Measurements from ENCODE around the gene PON2. TPM values are rescaled to one million over a fixed set of nuclear protein-coding genes. Genes with fewer than 3 reads are reported as not detected.

PON2 gene
- total RNA-seq, 1 experiment from 2014 or later: 21.4 TPM

DNA sequence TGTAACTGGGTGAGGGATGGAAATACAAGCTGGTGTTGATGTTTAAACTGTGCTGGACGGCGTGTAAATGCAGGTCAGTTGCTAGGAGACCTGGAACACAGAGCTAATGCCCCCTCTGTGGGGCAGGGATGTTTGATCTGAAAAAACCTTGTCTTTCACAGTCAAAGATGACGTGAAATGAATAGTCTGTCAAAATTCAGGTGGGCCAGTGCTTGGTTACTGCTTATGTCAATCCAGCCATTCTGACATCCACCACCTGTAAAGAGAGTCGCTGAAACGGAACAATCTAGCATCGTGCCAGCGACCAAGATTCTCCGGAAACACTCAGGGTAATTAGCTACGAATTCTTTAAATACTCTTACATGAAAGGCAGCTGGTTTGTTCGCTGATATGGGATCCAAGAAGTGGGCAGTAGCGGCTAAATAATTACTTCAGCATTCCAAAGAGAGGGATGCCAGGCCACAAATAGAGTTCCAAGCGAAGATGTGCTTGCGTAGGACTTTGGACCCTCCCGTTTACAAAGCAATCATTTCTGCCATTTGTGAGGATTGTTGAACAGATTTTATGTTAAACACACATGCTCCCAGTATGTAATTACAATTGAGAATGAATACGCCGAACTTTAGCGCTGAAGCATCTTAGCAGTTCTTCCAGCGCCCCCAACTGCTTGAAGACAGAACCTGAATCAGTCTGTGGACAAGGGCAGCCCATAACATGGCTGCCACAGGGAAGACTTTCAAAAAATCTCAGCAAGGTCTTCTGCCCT, 43.6 kb upstream of the PON2 start:
- Mint-ChIP-seq H3K4me1 (peaks cover 7% of the 10 kb centered on the region), H3K36me3 (0 out of 2 replicates have a peak, but pooled peaks cover 6% of the 10 kb centered on the region), H3K9me3 (peaks cover 11% of the 10 kb centered on the region), H3K27ac (no peak overlapping the region), H3K4me3 (no peak overlapping the region), H3K27me3 (ENCODE audit: low read depth) (no peaks in the 10 kb centered on the region)
- ChIA-PET POLR2A (no interaction called here), CTCF (interaction anchor here (1.0 to 3.2 kb wide), 10 partner anchors 50 to 1029 kb away, joined by 3 to 16 read pairs (median 6); partner anchors contain the start of genes PON1 and PON3)
- TF ChIP-seq, protein P1, sequence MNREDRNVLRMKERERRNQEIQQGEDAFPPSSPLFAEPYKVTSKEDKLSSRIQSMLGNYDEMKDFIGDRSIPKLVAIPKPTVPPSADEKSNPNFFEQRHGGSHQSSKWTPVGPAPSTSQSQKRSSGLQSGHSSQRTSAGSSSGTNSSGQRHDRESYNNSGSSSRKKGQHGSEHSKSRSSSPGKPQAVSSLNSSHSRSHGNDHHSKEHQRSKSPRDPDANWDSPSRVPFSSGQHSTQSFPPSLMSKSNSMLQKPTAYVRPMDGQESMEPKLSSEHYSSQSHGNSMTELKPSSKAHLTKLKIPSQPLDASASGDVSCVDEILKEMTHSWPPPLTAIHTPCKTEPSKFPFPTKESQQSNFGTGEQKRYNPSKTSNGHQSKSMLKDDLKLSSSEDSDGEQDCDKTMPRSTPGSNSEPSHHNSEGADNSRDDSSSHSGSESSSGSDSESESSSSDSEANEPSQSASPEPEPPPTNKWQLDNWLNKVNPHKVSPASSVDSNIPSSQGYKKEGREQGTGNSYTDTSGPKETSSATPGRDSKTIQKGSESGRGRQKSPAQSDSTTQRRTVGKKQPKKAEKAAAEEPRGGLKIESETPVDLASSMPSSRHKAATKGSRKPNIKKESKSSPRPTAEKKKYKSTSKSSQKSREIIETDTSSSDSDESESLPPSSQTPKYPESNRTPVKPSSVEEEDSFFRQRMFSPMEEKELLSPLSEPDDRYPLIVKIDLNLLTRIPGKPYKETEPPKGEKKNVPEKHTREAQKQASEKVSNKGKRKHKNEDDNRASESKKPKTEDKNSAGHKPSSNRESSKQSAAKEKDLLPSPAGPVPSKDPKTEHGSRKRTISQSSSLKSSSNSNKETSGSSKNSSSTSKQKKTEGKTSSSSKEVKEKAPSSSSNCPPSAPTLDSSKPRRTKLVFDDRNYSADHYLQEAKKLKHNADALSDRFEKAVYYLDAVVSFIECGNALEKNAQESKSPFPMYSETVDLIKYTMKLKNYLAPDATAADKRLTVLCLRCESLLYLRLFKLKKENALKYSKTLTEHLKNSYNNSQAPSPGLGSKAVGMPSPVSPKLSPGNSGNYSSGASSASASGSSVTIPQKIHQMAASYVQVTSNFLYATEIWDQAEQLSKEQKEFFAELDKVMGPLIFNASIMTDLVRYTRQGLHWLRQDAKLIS (CRISPR knock-in tag; IDR thresholded peaks at IDR 0.05; ENCODE audit: borderline replicate concordance): no peak
- TF ChIP-seq, protein P2, sequence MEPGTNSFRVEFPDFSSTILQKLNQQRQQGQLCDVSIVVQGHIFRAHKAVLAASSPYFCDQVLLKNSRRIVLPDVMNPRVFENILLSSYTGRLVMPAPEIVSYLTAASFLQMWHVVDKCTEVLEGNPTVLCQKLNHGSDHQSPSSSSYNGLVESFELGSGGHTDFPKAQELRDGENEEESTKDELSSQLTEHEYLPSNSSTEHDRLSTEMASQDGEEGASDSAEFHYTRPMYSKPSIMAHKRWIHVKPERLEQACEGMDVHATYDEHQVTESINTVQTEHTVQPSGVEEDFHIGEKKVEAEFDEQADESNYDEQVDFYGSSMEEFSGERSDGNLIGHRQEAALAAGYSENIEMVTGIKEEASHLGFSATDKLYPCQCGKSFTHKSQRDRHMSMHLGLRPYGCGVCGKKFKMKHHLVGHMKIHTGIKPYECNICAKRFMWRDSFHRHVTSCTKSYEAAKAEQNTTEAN (CRISPR knock-in tag; IDR thresholded peaks at IDR 0.05): no peak
- TF ChIP-seq, protein P3, sequence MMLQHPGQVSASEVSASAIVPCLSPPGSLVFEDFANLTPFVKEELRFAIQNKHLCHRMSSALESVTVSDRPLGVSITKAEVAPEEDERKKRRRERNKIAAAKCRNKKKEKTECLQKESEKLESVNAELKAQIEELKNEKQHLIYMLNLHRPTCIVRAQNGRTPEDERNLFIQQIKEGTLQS (CRISPR knock-in tag; conservative IDR thresholded peaks at IDR 0.05): no peak
- TF ChIP-seq, protein P4, sequence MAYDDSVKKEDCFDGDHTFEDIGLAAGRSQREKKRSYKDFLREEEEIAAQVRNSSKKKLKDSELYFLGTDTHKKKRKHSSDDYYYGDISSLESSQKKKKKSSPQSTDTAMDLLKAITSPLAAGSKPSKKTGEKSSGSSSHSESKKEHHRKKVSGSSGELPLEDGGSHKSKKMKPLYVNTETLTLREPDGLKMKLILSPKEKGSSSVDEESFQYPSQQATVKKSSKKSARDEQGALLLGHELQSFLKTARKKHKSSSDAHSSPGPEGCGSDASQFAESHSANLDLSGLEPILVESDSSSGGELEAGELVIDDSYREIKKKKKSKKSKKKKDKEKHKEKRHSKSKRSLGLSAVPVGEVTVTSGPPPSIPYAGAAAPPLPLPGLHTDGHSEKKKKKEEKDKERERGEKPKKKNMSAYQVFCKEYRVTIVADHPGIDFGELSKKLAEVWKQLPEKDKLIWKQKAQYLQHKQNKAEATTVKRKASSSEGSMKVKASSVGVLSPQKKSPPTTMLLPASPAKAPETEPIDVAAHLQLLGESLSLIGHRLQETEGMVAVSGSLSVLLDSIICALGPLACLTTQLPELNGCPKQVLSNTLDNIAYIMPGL (CRISPR knock-in tag; IDR thresholded peaks at IDR 0.05): no peak
- TF ChIP-seq, protein P5, sequence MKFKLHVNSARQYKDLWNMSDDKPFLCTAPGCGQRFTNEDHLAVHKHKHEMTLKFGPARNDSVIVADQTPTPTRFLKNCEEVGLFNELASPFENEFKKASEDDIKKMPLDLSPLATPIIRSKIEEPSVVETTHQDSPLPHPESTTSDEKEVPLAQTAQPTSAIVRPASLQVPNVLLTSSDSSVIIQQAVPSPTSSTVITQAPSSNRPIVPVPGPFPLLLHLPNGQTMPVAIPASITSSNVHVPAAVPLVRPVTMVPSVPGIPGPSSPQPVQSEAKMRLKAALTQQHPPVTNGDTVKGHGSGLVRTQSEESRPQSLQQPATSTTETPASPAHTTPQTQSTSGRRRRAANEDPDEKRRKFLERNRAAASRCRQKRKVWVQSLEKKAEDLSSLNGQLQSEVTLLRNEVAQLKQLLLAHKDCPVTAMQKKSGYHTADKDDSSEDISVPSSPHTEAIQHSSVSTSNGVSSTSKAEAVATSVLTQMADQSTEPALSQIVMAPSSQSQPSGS (CRISPR knock-in tag; IDR thresholded peaks at IDR 0.05; ENCODE audit: borderline replicate concordance, low read depth): no peak
- TF ChIP-seq, protein P6, sequence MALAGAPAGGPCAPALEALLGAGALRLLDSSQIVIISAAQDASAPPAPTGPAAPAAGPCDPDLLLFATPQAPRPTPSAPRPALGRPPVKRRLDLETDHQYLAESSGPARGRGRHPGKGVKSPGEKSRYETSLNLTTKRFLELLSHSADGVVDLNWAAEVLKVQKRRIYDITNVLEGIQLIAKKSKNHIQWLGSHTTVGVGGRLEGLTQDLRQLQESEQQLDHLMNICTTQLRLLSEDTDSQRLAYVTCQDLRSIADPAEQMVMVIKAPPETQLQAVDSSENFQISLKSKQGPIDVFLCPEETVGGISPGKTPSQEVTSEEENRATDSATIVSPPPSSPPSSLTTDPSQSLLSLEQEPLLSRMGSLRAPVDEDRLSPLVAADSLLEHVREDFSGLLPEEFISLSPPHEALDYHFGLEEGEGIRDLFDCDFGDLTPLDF (CRISPR knock-in tag; IDR thresholded peaks at IDR 0.05): no peak
- TF ChIP-seq ZNF396 (CRISPR knock-in tag; IDR thresholded peaks at IDR 0.05; ENCODE audit: borderline replicate concordance): no peak
- TF ChIP-seq, protein P7, sequence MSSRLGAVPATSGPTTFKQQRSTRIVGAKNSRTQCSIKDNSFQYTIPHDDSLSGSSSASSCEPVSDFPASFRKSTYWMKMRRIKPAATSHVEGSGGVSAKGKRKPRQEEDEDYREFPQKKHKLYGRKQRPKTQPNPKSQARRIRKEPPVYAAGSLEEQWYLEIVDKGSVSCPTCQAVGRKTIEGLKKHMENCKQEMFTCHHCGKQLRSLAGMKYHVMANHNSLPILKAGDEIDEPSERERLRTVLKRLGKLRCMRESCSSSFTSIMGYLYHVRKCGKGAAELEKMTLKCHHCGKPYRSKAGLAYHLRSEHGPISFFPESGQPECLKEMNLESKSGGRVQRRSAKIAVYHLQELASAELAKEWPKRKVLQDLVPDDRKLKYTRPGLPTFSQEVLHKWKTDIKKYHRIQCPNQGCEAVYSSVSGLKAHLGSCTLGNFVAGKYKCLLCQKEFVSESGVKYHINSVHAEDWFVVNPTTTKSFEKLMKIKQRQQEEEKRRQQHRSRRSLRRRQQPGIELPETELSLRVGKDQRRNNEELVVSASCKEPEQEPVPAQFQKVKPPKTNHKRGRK (CRISPR knock-in tag; IDR thresholded peaks at IDR 0.05; ENCODE audit: borderline replicate concordance): no peak
- TF ChIP-seq ESRRA (CRISPR knock-in tag; IDR thresholded peaks at IDR 0.05; ENCODE audit: borderline replicate concordance): no peak
- TF ChIP-seq GTF2I (CRISPR knock-in tag; conservative IDR thresholded peaks at IDR 0.05): no peak
- TF ChIP-seq ZNF263 (CRISPR knock-in tag; IDR thresholded peaks at IDR 0.05; ENCODE audit: low read depth): no peak
- TF ChIP-seq JAZF1 (CRISPR knock-in tag; IDR thresholded peaks at IDR 0.05): no peak
- no peak for TF ChIP-seq ZNF121 (CRISPR knock-in tag; IDR thresholded peaks at IDR 0.05)
- no peak for TF ChIP-seq TEAD4 (CRISPR knock-in tag; IDR thresholded peaks at IDR 0.05)
- DNase-seq (ENCODE audit: low spot score) (peak; percentile 27), ATAC-seq (peak; percentile 85)
